ENCODE measurements around the gene OR6S1.
"Not testable (repeated sequence)": the region's sequence is repeated elsewhere in the genome, so short reads cannot be mapped to it uniquely, and the experiment has no call there.

Gene OR6S1

GRCh38 chr14:20630340-20631022, 11.0 kb downstream of the OR6S1 start:
- DNase-seq, result peak in 1 of 5 experiments; percentile 48

GRCh38 chr14:20628063-20628854, 13.2 kb downstream of the OR6S1 start:
- no peak for DNase-seq

GRCh38 chr14:20627346-20628027, 14.0 kb downstream of the OR6S1 start:
- no peak for DNase-seq

- DNase-seq, result no peak
These were observed 15.2 kb downstream of the OR6S1 start for GRCh38 chr14:20626274-20626673.

GRCh38 chr14:20624495-20625070, 16.9 kb downstream of the OR6S1 start:
- DNase-seq, result peak in 2 of 5 experiments; percentile 42 to 72

- no peak for DNase-seq
These were observed 17.7 kb downstream of the OR6S1 start for GRCh38 chr14:20623798-20624197.

GRCh38 chr14:20622816-20623291, 18.6 kb downstream of the OR6S1 start:
- DNase-seq, result no peak

GRCh38 chr14:20620798-20621478, 20.6 kb downstream of the OR6S1 start:
- DNase-seq, result no peak

GRCh38 chr14:20619688-20620087, 21.8 kb downstream of the OR6S1 start:
- not testable (repeated sequence) for DNase-seq

GRCh38 chr14:20618271-20618749, 23.2 kb downstream of the OR6S1 start:
- DNase-seq, result no peak

GRCh38 chr14:20617138-20618003, 24.1 kb downstream of the OR6S1 start:
- DNase-seq, result no peak

- DNase-seq, result no peak
These were observed 25.5 kb downstream of the OR6S1 start for GRCh38 chr14:20615996-20616395.

- peak in 1 of 5 experiments; percentile 46 for DNase-seq
These were observed 27.3 kb downstream of the OR6S1 start for GRCh38 chr14:20614038-20614840.

GRCh38 chr14:20613094-20614037, 28.1 kb downstream of the OR6S1 start:
- peak; percentile 31 to 95 (median 73) for DNase-seq

- DNase-seq, result no peak
These were observed 29.1 kb downstream of the OR6S1 start for GRCh38 chr14:20612403-20612802.

- no peak for DNase-seq
These were observed 30.2 kb downstream of the OR6S1 start for GRCh38 chr14:20611277-20611676.

GRCh38 chr14:20610002-20610765, 31.3 kb downstream of the OR6S1 start:
- DNase-seq, result peak in 4 of 5 experiments; percentile 58 to 64 (median 61)

Measured in T-helper 2 cell (primary cell).